H1 (cell line): ENCODE data around the gene CCDC88A.
"Not testable (repeated sequence)": the region's sequence is repeated elsewhere in the genome, so short reads cannot be mapped to it uniquely, and the experiment has no call there.

Experiments
- ASH2L ChIP-seq: fragments of 200-600, 300-600 bp; sonication (generic); IDR thresholded peaks from one replicate; pipeline ENCODE4 v1.7.1; 2017; ENCODE audit warnings: low read length
- CEBPB ChIP-seq: IDR thresholded peaks from 2 replicates; pipeline ENCODE4 v1.6.1; 2012; ENCODE audit warnings: low read depth, low read length
- CTCF ChIP-seq, 3 experiments: IDR thresholded peaks; 1 replicate in 2 of 3; 2 replicates in 1 of 3; pipeline versions ENCODE4 v1.5.1 to v1.6.1; 2011; ENCODE audit warnings: low read length in 3 of 3, mild to moderate bottlenecking in 3 of 3, inconsistent platforms in 2 of 3, low read depth in 1 of 3, moderate library complexity in 1 of 3; ENCODE audit not compliant: insufficient read depth in 1 of 3; ENCODE audit errors: control extremely low read depth in 1 of 3
- POLR2A ChIP-seq, 2 experiments: IDR thresholded peaks; 1 replicate in 1 of 2; 2 replicates in 1 of 2; pipeline ENCODE4 v1.6.1; 2011; ENCODE audit warnings: low read depth in 2 of 2, low read length in 2 of 2, mild to moderate bottlenecking in 2 of 2; ENCODE audit errors: control extremely low read depth in 1 of 2
- RFX5 ChIP-seq: IDR thresholded peaks from 2 replicates; pipeline ENCODE4 v1.6.1; 2011; ENCODE audit warnings: low read depth, low read length, improper control_type of control experiment, borderline replicate concordance
- SP1 ChIP-seq: IDR thresholded peaks from 2 replicates; pipeline ENCODE4 v1.6.1; 2011; ENCODE audit warnings: low read depth, low read length
- SRF ChIP-seq: IDR thresholded peaks from 2 replicates; pipeline ENCODE4 v1.6.1; 2011; ENCODE audit warnings: mild to moderate bottlenecking, low read depth, low read length, moderate library complexity
- ZNF274 ChIP-seq: IDR thresholded peaks from 2 replicates; pipeline ENCODE4 v1.7.0; 2012; ENCODE audit warnings: low read length, borderline replicate concordance; ENCODE audit errors: extremely low read depth

GRCh38 chr2:55442045-55442760, 22.5 kb upstream of the CCDC88A start:
- not testable (repeated sequence) for TF ChIP-seq CTCF (IDR thresholded peaks at IDR 0.05; ENCODE audit: control extremely low read depth in 1 of 3, insufficient read depth in 1 of 3, low read depth in 1 of 3, low read length in 3 of 3); POLR2A (IDR thresholded peaks at IDR 0.05; ENCODE audit: control extremely low read depth in 1 of 2, low read depth in 2 of 2, low read length in 2 of 2); CEBPB; SP1; ASH2L; SRF; ZNF274; RFX5
